ENCODE results near the gene TGM1. TPM values are rescaled to one million over a fixed set of nuclear protein-coding genes. Genes with fewer than 3 reads are reported as not detected.

The TGM1 gene
- total RNA-seq, 6 donors from 2014 or later = 9.1 to 29.2 (median 11.1) TPM

GRCh38 chr14:24268225-24268624, 5.2 kb upstream of the TGM1 start:
- H3K27me3 ChIP-seq = no peaks in the 10 kb centered on the region
- no peak overlapping the region for H3K27ac ChIP-seq
- ATAC-seq (ENCODE audit: low FRiP score in 2 of 2) = no peak
- H3K4me1 ChIP-seq = peaks cover 10 to 24% (median 23%) of the 10 kb centered on the region in 4 donors
- WGBS, 2 donors = 93 to 94% methylated on average over 8 to 9 of the region's 9 CpGs
- no peak for TF ChIP-seq CTCF (IDR thresholded peaks at IDR 0.05)
- no peak for TF ChIP-seq EP300 (IDR thresholded peaks at IDR 0.05)
- TF ChIP-seq POLR2A (IDR thresholded peaks at IDR 0.05) = no peak
- no peak for TF ChIP-seq POLR2AphosphoS5 (IDR thresholded peaks at IDR 0.05)
- peaks cover 7 to 54% (median 38%) of the 10 kb centered on the region in 4 donors for H3K36me3 ChIP-seq
- H3K4me3 ChIP-seq = no peak overlapping the region
- peak in 1 of 2 donors; percentile 54 for DNase-seq
- no peaks in the 10 kb centered on the region for H3K9me3 ChIP-seq

DNA sequence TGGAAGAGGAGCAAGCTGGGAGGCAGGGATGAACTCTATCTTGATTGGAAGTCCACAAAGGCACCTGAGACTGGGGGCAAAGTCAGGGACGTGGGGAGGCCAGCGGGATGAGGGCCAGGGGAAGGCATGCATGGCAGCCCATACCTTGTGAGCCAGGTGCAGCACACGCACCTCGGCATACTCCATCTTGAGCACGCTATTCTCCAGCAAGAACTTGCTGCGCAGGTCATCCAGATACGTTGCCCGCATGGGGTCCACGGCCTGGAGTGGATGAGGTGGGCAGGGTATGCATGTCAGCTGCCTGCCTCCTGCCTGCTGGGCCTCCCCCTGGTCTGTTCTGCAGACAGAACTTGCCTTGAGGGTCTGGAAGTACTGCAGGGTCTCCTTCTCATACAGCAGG, 4.5 kb upstream of the TGM1 start:
- DNase-seq = no peak
- WGBS, 2 donors = 92 to 94% methylated on average over 9 of the region's 9 CpGs

GRCh38 chr14:24266344-24267244, 3.6 kb upstream of the TGM1 start:
- H3K4me3 ChIP-seq = no peak overlapping the region
- DNase-seq (no peak), ATAC-seq (ENCODE audit: low FRiP score in 2 of 2) (no peak)
- H3K27ac ChIP-seq = no peak overlapping the region
- peaks cover 7 to 54% (median 38%) of the 10 kb centered on the region in 4 donors for H3K36me3 ChIP-seq
- no peak for TF ChIP-seq POLR2AphosphoS5 (IDR thresholded peaks at IDR 0.05)
- no peak for TF ChIP-seq EP300 (IDR thresholded peaks at IDR 0.05)
- no peak for TF ChIP-seq CTCF (IDR thresholded peaks at IDR 0.05)
- TF ChIP-seq POLR2A (IDR thresholded peaks at IDR 0.05) = no peak
- WGBS, 2 donors = 86 to 92% methylated on average over 17 to 18 of the region's 18 CpGs
- H3K9me3 ChIP-seq = no peaks in the 10 kb centered on the region
- no peaks in the 10 kb centered on the region for H3K27me3 ChIP-seq
- peaks cover 0 to 8% (median 7%) of the 10 kb centered on the region in 4 donors for H3K4me1 ChIP-seq

More for the DNA sequence above, 4.5 kb upstream of the TGM1 start:
- Histone ChIP-seq H3K27ac (no peak overlapping the region), H3K27me3 (no peaks in the 10 kb centered on the region), H3K4me1 (peaks cover 9 to 17% (median 16%) of the 10 kb centered on the region in 4 donors), H3K4me3 (no peak overlapping the region), H3K36me3 (peaks cover 7 to 54% (median 38%) of the 10 kb centered on the region in 4 donors), H3K9me3 (no peaks in the 10 kb centered on the region)
- TF ChIP-seq POLR2A (IDR thresholded peaks at IDR 0.05) = no peak
- no peak for TF ChIP-seq EP300 (IDR thresholded peaks at IDR 0.05)
- no peak for TF ChIP-seq POLR2AphosphoS5 (IDR thresholded peaks at IDR 0.05)
- no peak for TF ChIP-seq CTCF (IDR thresholded peaks at IDR 0.05)
- no peak for ATAC-seq (ENCODE audit: low FRiP score in 2 of 2)

- peaks cover 0 to 9% (median 3%) of the 10 kb centered on the region in 4 donors for H3K4me1 ChIP-seq
- TF ChIP-seq POLR2A (IDR thresholded peaks at IDR 0.05) = no peak
- TF ChIP-seq EP300 (IDR thresholded peaks at IDR 0.05) = no peak
- TF ChIP-seq POLR2AphosphoS5 (IDR thresholded peaks at IDR 0.05) = no peak
- no peak for TF ChIP-seq CTCF (IDR thresholded peaks at IDR 0.05)
- no peak overlapping the region for H3K27ac ChIP-seq
- WGBS, 2 donors = 78 to 87% methylated on average over 6 of the region's 6 CpGs
- no peak overlapping the region for H3K4me3 ChIP-seq
- ATAC-seq (ENCODE audit: low FRiP score in 2 of 2) (no peak), DNase-seq (peak in 1 of 2 donors; percentile 43)
- peaks cover 7 to 48% (median 34%) of the 10 kb centered on the region in 4 donors for H3K36me3 ChIP-seq
- no peaks in the 10 kb centered on the region for H3K9me3 ChIP-seq
- no peaks in the 10 kb centered on the region for H3K27me3 ChIP-seq
These were observed 1.3 kb upstream of the TGM1 start for GRCh38 chr14:24264298-24264697.
